Fibroblast of pulmonary artery (primary cell): Measurements from ENCODE around the gene NOG.

ENCODE experiments used
- DNase-seq: peaks from one replicate; pipeline ENCODE4 v3.0.0-alpha.2; 2010; ENCODE audit warnings: low read depth
- H3K4me3 ChIP-seq: replicated peaks from 2 replicates; pipeline ENCODE4 v1.5.1; 2011; ENCODE audit warnings: low read depth, mild to moderate bottlenecking, control low read depth, low read length, moderate library complexity
- TF ChIP-seq, protein P1 (sequence below): IDR thresholded peaks from 2 replicates; pipeline ENCODE4 v1.5.1; 2011; ENCODE audit warnings: mild to moderate bottlenecking, control low read depth, low read length, inconsistent platforms; ENCODE audit errors: missing control alignments

The NOG gene

DNA sequence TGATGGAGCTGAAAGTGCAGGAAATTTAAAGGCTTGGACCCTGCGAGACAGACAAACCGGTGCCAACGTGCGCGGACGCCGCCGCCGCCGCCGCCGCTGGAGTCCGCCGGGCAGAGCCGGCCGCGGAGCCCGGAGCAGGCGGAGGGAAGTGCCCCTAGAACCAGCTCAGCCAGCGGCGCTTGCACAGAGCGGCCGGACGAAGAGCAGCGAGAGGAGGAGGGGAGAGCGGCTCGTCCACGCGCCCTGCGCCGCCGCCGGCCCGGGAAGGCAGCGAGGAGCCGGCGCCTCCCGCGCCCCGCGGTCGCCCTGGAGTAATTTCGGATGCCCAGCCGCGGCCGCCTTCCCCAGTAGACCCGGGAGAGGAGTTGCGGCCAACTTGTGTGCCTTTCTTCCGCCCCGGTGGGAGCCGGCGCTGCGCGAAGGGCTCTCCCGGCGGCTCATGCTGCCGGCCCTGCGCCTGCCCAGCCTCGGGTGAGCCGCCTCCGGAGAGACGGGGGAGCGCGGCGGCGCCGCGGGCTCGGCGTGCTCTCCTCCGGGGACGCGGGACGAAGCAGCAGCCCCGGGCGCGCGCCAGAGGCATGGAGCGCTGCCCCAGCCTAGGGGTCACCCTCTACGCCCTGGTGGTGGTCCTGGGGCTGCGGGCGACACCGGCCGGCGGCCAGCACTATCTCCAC is at the start of gene NOG:
Gene NOG, plus strand, starts transcription at position 54 of the 674 bp plus-strand sequence. Its CDS starts 525 bp downstream, at position 579.
- H3K4me3 ChIP-seq: peak within 1 kb of the TSS; percentile 44

DNA sequence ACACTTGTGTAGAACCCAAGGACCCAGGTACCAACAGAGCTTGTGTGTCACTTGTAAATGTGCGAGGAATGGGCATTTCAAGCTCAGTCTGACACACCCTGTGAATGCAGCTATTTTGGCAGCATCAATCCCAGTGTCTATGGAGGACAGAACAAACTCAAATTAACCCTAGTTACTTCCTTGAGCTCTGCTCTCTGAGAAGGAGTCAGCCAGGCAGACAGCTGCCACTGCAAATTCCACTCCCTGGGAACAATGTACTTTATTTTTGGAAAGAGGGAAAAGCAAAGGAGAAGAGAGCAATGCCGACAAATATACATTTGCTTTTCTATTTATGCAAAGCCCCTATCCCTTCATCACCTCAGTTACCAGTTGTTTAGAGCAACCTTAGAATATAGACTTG is 48.4 kb upstream of the NOG start:
- TF ChIP-seq, protein P1, sequence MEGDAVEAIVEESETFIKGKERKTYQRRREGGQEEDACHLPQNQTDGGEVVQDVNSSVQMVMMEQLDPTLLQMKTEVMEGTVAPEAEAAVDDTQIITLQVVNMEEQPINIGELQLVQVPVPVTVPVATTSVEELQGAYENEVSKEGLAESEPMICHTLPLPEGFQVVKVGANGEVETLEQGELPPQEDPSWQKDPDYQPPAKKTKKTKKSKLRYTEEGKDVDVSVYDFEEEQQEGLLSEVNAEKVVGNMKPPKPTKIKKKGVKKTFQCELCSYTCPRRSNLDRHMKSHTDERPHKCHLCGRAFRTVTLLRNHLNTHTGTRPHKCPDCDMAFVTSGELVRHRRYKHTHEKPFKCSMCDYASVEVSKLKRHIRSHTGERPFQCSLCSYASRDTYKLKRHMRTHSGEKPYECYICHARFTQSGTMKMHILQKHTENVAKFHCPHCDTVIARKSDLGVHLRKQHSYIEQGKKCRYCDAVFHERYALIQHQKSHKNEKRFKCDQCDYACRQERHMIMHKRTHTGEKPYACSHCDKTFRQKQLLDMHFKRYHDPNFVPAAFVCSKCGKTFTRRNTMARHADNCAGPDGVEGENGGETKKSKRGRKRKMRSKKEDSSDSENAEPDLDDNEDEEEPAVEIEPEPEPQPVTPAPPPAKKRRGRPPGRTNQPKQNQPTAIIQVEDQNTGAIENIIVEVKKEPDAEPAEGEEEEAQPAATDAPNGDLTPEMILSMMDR: no peak
- no peak for DNase-seq
- no peak overlapping the region for H3K4me3 ChIP-seq

More for the DNA sequence above, at the start of gene NOG:
- peak; percentile 50 for DNase-seq
- TF ChIP-seq, protein P1: no peak

DNA sequence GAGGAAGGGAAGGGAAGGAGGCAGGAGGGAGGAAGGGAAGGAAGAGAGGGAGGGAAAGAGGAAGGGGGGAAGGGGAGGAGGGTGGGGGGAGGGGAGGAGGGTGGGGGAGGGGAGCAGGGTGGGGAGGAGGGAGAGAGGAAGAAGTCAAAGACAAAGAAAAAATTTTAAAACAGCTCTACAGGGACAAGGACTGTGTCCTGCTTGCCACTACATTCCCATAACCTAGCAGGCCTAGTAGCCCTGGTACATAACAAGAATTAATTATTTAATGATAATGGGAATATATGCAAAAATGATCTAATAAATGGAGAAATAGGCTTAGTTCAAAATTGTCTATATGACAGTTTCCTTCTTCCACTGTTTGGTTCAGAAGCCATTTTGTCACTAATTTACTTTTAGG is 47.6 kb upstream of the NOG start:
- no peak for DNase-seq
- TF ChIP-seq, protein P1: no peak
- no peak overlapping the region for H3K4me3 ChIP-seq

DNA sequence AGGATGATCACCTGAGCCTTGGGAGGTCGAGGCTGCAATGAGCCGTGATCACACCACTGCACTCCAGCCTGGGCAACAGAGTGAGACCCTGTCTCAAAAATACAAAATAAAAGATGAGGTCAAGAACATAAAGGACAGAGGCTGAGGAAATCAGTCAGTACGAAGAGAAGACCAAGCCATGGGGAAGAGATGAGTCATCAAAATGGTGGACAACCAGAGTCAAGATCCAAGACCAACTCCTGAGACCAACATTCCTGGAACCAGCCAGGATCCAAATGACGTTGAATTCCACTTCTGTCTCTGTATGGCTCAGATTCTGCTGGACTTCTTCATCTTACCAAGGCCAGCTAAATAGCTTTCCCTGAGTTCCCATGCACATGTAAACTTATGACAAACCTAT is 44.8 kb upstream of the NOG start:
- no peak for DNase-seq
- TF ChIP-seq, protein P1: no peak
- no peak overlapping the region for H3K4me3 ChIP-seq

DNA sequence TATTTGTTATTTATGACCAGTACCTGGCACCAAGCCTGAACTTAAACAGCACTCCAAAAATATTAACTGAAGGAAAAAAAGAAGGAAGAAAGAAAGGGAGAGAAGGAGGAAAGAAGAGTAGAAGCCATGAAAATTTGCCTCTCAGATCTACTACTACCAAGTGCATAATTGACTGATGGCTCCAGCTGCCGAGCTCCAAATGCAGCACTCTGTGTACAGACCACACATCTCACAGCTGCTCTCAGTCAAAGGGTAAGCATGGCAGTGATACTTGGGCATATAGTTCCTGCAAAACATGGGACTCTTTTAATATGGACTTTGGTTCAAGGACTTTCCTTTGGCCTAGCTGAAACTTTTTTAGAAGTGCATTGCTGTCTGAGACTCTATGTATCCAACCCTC is 44.0 kb upstream of the NOG start:
- no peak overlapping the region for H3K4me3 ChIP-seq
- DNase-seq: no peak
- TF ChIP-seq, protein P1: no peak

DNA sequence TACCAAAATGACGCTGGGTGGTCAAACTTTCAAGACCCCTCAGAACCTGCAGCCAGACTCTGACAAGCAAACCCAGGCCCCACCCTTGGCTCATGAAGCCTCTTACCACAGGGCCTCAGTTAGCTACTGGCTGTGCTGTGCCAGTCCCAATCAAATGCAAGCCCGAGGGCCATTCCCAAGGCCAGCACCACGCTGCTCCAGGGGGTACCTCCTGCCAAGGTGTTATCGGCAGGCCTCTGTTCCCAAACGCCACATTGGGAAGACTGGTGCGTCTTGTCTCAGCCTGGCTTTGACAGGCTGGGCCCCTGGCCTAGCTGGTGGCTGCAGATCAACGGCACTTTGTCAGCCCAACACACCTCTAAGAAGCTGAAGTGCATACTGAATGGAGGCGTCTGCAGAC is 35.8 kb upstream of the NOG start:
- H3K4me3 ChIP-seq: no peak overlapping the region
- DNase-seq: no peak
- TF ChIP-seq, protein P1: no peak

DNA sequence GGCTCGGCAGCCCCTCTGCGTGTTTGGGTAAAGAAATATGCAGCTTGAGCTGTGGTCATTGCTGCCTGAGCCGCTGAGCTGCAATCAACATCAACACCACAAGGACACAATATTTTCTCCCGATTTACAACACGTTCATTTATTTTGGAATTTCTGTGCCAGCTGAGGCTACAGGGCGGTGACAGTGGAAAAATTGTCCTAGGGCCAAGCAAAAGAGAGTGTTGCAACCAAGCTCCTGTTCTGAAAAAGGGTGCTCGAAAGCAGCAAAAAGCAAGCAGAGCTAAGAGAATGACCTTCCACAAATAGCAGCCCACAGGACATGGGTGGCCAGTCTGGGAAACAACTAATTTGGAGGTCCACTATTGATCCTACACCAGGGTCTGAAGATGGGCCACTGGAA is 35.4 kb upstream of the NOG start:
- no peak for DNase-seq
- TF ChIP-seq, protein P1: no peak
- H3K4me3 ChIP-seq: no peak overlapping the region
